Pancreas (tissue), 10 donors: ENCODE results near the gene RAE1. TPM values are rescaled to one million over a fixed set of nuclear protein-coding genes. Genes with fewer than 3 reads are reported as not detected.

Experiments used
- ATAC-seq, 4 donors: fragments of 200-7000 bp; cut with Tn5 transposase; one replicate each; pipeline versions ENCODE4 v1.8.0 to v1.9.1; 2020; ENCODE audit warnings: mild to moderate bottlenecking in 4 of 4, moderate library complexity in 4 of 4
- DNase-seq, 6 donors: peaks; one replicate each; pipeline ENCODE4 v3.0.0-alpha.2; 2020
- FAIRE-seq: peaks from 2 replicates; lab custom pipeline; 2012; peaks lifted over from hg19 to GRCh38; lab: Jason Lieb, UNC
- H3K27ac ChIP-seq, 4 donors: fragments of 200-600 bp; sonication (generic); 1 replicate in 3 of 4; 2 replicates in 1 of 4; pipeline versions ENCODE4 v1.5.0 to v1.8.0; 2020
- H3K27me3 ChIP-seq, 4 donors: fragments of 200-600 bp; one replicate each; pipeline ENCODE4 v1.8.0; 2021
- H3K36me3 ChIP-seq, 3 donors: fragments of 200-600 bp; sonication (generic) in 1 of 3; one replicate each; pipeline versions ENCODE4 v1.5.0 to v1.8.0; 2020 to 2021
- H3K4me1 ChIP-seq, 3 donors: fragments of 200-600 bp; one replicate each; pipeline ENCODE4 v1.8.0; 2021
- H3K4me3 ChIP-seq, 4 donors: fragments of 200-600 bp; sonication (generic) in 2 of 4; one replicate each; pipeline versions ENCODE4 v1.5.0 to v1.8.0; 2020 to 2021
- H3K9me3 ChIP-seq, 4 donors: fragments of 200-600 bp; one replicate each; pipeline ENCODE4 v1.8.0; 2021
- WGBS, 2 donors: extraction: QIAGEN DNeasy Blood & Tissue Kit; methylation state at CpG; one replicate each; pipeline ENCODE4 v1.1.7; 2013; 5-methylcytosine and 5-hydroxymethylcytosine counted together
- intact Hi-C, 3 donors: fragments of 100-400 bp; cut with DNase I; formaldehyde crosslinking; loops; one replicate each; pipeline versions ENCODE4 v1.11.1 to v1.14.2; 2022
- microRNA-seq, 2 donors: library from miRNA; unstranded; fragments of <30 nt; microRNA quantifications; one replicate each; pipeline versions ENCODE4 to v1.1.0, GENCODE V29; 2019 to 2020
- polyA plus RNA-seq, 2 donors: library from polyadenylated mRNA; stranded (reverse); fragments of 200-250 nt; gene quantifications; one replicate each; pipeline ENCODE4 v1.2.3, GENCODE V29; 2013
- total RNA-seq, 6 donors: library from RNA; stranded (reverse); fragmentation: NEBNext Ultra II Directional in 4 of 6; extraction: Animal tissue kit (Norgen Biotek cat#: 25700) in 4 of 6; gene quantifications; one replicate each; pipeline versions ENCODE4 v1.2.1 to v1.2.4, GENCODE V29; 2021 to 2023
- TF ChIP-seq, protein P1 (sequence below), 4 donors: fragments of 200-600 bp; sonication (generic) in 3 of 4; IDR thresholded peaks; one replicate each; pipeline versions ENCODE4 v1.5.0 to v1.8.0; 2021; ENCODE audit warnings: antibody characterized with exemption in 4 of 4
- donor health status: healthy with polysubstance abuse.
- donor health status: DM: no; HTN: no; CAD: no; lungs with moderate emphysema.
- donor health status: DM: no; HTN: no; CAD: no.
- donor health status: control.
- donor health status: control.
- donor health status: Bipolar disorder and iron deficiency.
- donor health status: DM: yes; HTN: yes; CAD: no.
- donor health status: DM: no; HTN: no; CAD: no.
- donor health status: DM: no; HTN: no; CAD: no.
- donor health status: DM: yes; HTN: yes; CAD: no.

RAE1 gene
- total and polyA plus RNA-seq, 8 donors: 4.3 to 13.5 (median 6.6) TPM

DNA sequence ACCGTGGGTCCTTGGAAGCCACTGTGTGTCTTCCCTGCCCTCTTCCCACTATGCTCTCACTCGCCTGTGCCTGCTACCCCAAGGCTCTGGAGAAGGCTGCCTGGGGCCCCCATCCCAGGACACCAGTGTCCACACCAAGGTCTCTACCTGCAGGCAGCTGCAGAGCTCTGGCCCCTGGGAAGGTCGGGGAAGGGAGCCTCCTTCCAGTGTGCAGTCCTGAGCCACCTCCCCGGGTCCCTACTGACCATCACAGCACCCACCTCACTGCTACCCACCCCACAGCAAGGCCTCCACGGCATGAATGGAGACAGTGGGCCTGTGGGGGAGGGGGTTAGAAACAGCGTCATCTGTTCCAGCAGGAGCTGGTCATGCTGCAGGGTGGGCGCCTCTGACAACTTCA is 75.8 kb downstream of the RAE1 start:
- TF ChIP-seq, protein P1, sequence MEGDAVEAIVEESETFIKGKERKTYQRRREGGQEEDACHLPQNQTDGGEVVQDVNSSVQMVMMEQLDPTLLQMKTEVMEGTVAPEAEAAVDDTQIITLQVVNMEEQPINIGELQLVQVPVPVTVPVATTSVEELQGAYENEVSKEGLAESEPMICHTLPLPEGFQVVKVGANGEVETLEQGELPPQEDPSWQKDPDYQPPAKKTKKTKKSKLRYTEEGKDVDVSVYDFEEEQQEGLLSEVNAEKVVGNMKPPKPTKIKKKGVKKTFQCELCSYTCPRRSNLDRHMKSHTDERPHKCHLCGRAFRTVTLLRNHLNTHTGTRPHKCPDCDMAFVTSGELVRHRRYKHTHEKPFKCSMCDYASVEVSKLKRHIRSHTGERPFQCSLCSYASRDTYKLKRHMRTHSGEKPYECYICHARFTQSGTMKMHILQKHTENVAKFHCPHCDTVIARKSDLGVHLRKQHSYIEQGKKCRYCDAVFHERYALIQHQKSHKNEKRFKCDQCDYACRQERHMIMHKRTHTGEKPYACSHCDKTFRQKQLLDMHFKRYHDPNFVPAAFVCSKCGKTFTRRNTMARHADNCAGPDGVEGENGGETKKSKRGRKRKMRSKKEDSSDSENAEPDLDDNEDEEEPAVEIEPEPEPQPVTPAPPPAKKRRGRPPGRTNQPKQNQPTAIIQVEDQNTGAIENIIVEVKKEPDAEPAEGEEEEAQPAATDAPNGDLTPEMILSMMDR (IDR thresholded peaks at IDR 0.05): no peak
- intact Hi-C loops: no loop called here
- DNase-seq: peak in 1 of 6 donors; percentile 37
- WGBS, 2 donors: 72 to 84% methylated on average over 7 of the region's 7 CpGs
- Histone ChIP-seq H3K4me3 (no peak overlapping the region), H3K27me3 (no peaks in the 10 kb centered on the region), H3K36me3 (no peaks in the 10 kb centered on the region), H3K9me3 (no peaks in the 10 kb centered on the region), H3K27ac (no peak overlapping the region), H3K4me1 (peaks cover 0 to 3% (median 0%) of the 10 kb centered on the region in 3 donors)
- no peak for ATAC-seq
- no peak for FAIRE-seq

DNA sequence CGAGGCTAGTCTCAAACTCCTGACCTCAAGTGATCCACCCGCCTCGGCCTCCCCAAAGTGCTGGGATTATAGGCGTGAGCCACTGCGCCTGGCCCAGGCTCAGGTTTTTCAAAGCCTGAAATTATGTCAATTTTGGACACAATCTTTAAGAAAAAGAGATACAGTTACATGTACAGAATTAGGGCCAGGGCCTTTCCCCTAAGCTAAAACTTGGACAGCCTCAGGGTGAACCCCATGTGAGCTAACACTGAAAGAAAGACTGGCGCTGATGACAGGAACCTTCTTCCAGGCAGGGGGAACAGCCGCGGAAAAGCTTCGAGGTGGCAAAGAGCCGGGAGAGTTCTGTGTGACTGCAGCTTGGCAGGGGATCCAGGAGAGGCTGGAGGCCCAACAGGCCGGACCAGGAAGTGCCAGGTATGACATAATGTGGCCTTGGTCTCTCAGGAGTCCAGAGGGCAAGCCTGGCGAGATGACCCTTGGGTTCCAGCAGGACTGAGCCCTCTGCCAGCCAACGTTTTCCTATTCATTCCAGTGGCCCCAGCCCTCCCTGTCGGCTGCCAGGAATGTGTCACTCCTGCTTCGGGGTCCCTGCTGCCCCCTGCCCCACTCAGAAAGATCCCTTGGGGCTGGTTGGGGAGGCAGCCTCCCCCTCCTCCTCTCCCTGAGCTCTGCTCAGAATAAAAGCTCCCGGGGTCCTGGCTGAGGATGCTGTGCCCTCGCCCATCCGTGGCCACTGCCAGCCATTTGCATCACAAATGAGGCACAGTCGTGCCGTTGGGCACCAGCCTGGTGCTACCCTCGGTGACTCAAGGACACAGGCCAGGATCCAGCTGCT is 77.5 kb downstream of the RAE1 start:
- peak in 4 of 6 donors; percentile 34 to 58 (median 54) for DNase-seq
- no peaks in the 10 kb centered on the region for H3K27me3 ChIP-seq
- peak; percentile 56 to 86 (median 82) for ATAC-seq
- no peaks in the 10 kb centered on the region for H3K36me3 ChIP-seq
- H3K9me3 ChIP-seq: no peaks in the 10 kb centered on the region
- H3K27ac ChIP-seq: peak overlapping the region in 1 of 4 donors; percentile 16
- FAIRE-seq: no peak
- no peak overlapping the region for H3K4me3 ChIP-seq
- TF ChIP-seq, protein P1 (IDR thresholded peaks at IDR 0.05): no peak
- intact Hi-C loops: no loop called here
- 45 to 47% methylated on average over 20 to 21 of the region's 21 CpGs for WGBS, 2 donors
- peaks cover 0 to 3% (median 0%) of the 10 kb centered on the region in 3 donors for H3K4me1 ChIP-seq

Small RNA genes lying within 50 kb of the gene (microRNA-seq; reads per million reads assigned to microRNA genes)
- 0 reads per million in 2 donors for gene MIR4325

Other genes with a start within 250 kb of the RAE1 start
- 1 to 10 TPM in 1 of 6 donors, under 1 TPM in 5; 0.12 to 2.5 (median 0.39) TPM for gene BMP7, start 84.6 kb upstream of the RAE1 start, total RNA-seq
- under 1 TPM in 1 of 2 donors, not detected in 1; 0.33 TPM for gene BMP7, start 84.6 kb upstream of the RAE1 start, polyA plus RNA-seq
- gene SPO11, start 21.5 kb upstream of the RAE1 start, total RNA-seq: not detected
- not detected for gene SPO11, start 21.5 kb upstream of the RAE1 start, polyA plus RNA-seq
- gene RBM38, start 40.1 kb downstream of the RAE1 start, total RNA-seq: 1 to 10 TPM; 3.9 to 10.0 (median 5.3) TPM
- gene RBM38, start 40.1 kb downstream of the RAE1 start, polyA plus RNA-seq: 10 to 100 TPM in 1 of 2 donors, 1 to 10 TPM in 1; 9.7 to 13.1 TPM
- under 1 TPM in 1 of 6 donors, not detected in 5; 0.16 TPM for gene CTCFL, start 173.9 kb downstream of the RAE1 start, total RNA-seq
- gene CTCFL, start 173.9 kb downstream of the RAE1 start, polyA plus RNA-seq: not detected
- 1 to 10 TPM in 1 of 6 donors, under 1 TPM in 5; 0.12 to 2.5 (median 0.47) TPM for gene PCK1, start 209.9 kb downstream of the RAE1 start, total RNA-seq
- gene PCK1, start 209.9 kb downstream of the RAE1 start, polyA plus RNA-seq: 1 to 10 TPM in 1 of 2 donors, under 1 TPM in 1; 0.38 to 2.3 TPM